HUES6 (cell line): Measurements from ENCODE around the gene PLA2G2D.
"Not testable (repeated sequence)": the region's sequence is repeated elsewhere in the genome, so short reads cannot be mapped to it uniquely, and the experiment has no call there.

Experiments
- H3K27ac ChIP-seq: 2 replicates; pipeline ENCODE4 v1.7.0; 2013; ENCODE audit warnings: low read depth, mild to moderate bottlenecking, low read length, inconsistent platforms
- H3K27me3 ChIP-seq: 2 replicates; pipeline ENCODE4 v1.6.1; 2013; ENCODE audit warnings: low read length; ENCODE audit not compliant: control insufficient read depth, insufficient read depth
- H3K36me3 ChIP-seq: 2 replicates; pipeline ENCODE4 v1.6.1; 2013; ENCODE audit warnings: low read length; ENCODE audit not compliant: control insufficient read depth, insufficient read depth
- H3K4me1 ChIP-seq: 2 replicates; pipeline ENCODE4 v1.6.1; 2013; ENCODE audit warnings: low read length; ENCODE audit not compliant: control insufficient read depth, insufficient read depth
- H3K4me3 ChIP-seq: 2 replicates; pipeline ENCODE4 v1.5.1; 2013; ENCODE audit warnings: low read depth, low read length
- H3K9ac ChIP-seq: one replicate; pipeline ENCODE4 v1.6.1; 2013; ENCODE audit warnings: mild to moderate bottlenecking, low read length
- H3K9me3 ChIP-seq: 2 replicates; pipeline ENCODE4 v1.6.1; 2013; ENCODE audit warnings: low read depth, low read length; ENCODE audit not compliant: control insufficient read depth, insufficient read depth

The PLA2G2D gene

DNA sequence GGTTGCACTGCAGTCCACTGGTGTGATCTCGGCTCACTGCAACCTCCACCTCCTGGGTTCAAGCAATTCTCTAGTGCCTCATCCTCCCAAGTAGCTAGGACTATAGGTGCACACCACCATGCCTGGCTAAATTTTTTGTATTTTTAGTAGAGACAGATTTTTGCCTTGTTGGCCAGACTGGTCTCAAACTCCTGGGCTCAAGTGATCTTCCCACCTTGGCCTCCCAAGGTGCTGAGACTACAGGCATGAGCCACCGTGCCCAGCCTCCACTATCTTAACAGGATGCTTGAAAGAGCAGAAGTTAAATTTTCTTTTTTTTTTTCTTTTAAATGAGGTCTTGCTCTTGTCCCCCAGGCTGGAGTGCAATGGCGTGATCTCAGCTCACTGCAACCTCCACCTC, 11.2 kb upstream of the PLA2G2D start:
- H3K27me3 ChIP-seq, H3K36me3 ChIP-seq, H3K9ac ChIP-seq, H3K4me3 ChIP-seq, H3K9me3 ChIP-seq, H3K27ac ChIP-seq, H3K4me1 ChIP-seq: not testable (repeated sequence)

DNA sequence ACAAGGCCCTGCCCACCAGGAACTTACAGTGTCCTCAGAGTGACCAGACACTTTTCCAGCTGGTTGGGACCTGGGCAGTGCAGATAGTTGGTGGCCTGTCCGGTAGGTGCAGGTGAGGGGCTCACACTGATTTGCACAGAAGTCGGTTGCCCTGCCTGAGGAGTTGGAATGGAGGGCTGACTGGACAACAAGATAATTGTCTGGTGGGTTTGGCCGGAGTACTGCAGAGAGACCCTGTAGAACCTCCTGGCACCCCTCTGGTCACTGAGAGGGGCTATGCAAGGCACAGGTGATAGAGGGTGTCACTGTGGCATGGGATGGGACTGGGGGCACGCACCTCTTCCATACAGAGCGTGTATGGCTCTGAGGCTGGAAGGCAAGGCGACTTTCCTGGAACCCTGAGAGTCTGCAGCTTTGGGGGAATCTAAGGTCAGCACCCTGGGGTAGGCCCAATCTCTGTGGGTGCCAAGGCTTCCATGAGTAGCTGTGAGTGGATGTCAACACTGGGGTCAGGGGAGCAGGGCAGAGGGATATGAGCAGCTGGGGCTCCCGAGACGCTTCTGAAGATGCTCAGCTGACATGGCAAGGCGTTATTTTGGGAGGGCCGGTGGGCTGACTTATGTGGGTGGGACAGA, 7.6 kb upstream of the PLA2G2D start:
- no peak overlapping the region for H3K9ac ChIP-seq

DNA sequence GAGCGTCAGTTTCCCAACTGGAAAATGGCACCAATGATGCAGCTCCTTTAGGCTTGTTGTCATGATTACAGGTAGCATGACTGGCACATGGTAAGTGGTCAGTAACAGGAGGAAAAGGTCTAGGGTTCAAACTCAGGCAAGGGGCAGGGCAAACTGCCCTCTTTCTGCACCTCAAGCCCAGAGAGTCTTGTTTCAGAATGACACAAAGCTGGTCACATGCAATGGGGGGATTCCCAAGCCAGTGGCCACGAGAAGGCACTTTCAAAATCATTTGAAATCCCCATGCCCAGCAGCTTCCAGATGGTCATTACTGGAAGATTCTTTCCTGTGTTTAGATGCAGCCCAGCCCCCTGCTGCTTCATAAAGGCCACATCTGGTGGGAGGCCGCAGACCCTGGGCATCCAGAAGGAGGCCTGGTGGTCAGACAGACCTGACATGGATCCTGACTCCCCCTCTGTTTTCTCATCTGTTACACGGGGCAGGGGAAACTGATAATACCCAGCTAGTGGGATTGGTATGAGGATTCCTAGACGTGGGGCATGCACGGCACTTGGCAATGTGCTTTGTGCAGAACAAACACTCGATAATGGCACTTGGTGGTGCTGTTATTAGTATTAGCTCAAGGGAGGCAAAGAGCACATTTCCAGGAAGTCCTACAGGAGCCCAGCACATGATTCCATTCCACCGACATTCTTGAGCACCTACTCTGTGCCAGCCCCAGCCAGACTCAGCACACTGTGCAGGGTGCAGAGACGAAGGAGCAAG, 6.9 kb upstream of the PLA2G2D start:
- no peak overlapping the region for H3K27ac ChIP-seq
- no peaks in the 10 kb centered on the region for H3K36me3 ChIP-seq
- no peaks in the 10 kb centered on the region for H3K27me3 ChIP-seq
- H3K9me3 ChIP-seq = peaks cover 4% of the 10 kb centered on the region; the same call in 1 of the 2 replicates
- no peak overlapping the region for H3K4me3 ChIP-seq
- no peak overlapping the region for H3K9ac ChIP-seq
- no peaks in the 10 kb centered on the region for H3K4me1 ChIP-seq

More for the DNA sequence above, 7.6 kb upstream of the PLA2G2D start:
- H3K4me3 ChIP-seq = no peak overlapping the region
- no peaks in the 10 kb centered on the region for H3K4me1 ChIP-seq
- H3K9me3 ChIP-seq = peaks cover 4% of the 10 kb centered on the region; the same call in 1 of the 2 replicates
- no peaks in the 10 kb centered on the region for H3K27me3 ChIP-seq
- H3K36me3 ChIP-seq = no peaks in the 10 kb centered on the region
- no peak overlapping the region for H3K27ac ChIP-seq

DNA sequence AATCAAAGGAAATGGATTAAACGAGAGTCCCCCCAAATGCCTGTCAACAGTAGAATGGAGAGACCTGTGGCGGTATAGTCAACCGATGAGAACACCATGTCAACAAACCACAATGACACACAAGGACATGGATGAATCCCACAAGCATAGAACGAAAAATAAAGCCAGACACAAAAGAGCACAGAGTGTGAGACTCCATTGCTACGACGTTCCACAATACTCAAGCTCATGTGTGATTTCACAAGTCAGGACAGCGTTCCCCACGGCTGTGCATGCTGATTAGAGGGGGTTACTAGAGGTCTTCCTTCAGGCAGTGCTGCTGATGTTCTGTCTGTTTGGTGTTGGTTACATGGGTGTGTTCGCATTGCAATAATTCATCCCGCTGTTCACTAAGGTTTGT, 5.8 kb upstream of the PLA2G2D start:
- Histone ChIP-seq H3K36me3 (no peaks in the 10 kb centered on the region), H3K27me3 (no peaks in the 10 kb centered on the region), H3K9ac (no peak overlapping the region), H3K27ac (no peak overlapping the region), H3K9me3 (peaks cover 2% of the 10 kb centered on the region; the same call in 1 of the 2 replicates), H3K4me3 (no peak overlapping the region), H3K4me1 (no peaks in the 10 kb centered on the region)

DNA sequence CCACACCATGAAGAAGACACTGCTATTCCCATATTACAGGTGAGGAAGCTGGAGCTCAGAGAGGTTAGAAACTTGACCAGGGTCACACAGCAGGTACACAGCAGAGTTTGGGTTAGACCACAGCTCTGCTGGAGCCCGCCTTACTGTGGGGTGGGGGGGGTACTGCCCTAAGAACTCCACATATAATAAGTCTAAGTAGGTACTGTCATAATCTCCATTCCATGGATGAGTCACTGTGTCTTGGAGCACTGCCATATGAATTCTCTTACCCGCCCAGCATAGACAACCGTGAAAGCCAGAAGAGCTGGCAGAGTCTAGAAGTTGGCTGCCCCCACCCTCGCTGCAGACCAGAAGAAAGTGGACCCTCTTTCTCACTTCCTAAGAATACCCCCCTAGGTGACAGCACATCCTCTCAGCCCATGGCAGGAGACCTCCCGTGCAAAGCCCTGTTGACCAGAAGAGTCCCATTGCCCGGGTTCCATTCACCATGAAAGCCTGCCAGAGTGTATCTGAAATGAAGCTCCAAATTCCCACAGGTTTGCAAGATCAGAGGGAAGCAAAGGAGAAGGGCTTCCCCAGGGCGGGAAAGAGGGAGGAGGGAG, 5.2 kb upstream of the PLA2G2D start:
- H3K9ac ChIP-seq = no peak overlapping the region
- H3K9me3 ChIP-seq = no peaks in the 10 kb centered on the region
- H3K27ac ChIP-seq = no peak overlapping the region
- no peaks in the 10 kb centered on the region for H3K4me1 ChIP-seq
- no peaks in the 10 kb centered on the region for H3K27me3 ChIP-seq
- no peaks in the 10 kb centered on the region for H3K36me3 ChIP-seq
- no peak overlapping the region for H3K4me3 ChIP-seq

DNA sequence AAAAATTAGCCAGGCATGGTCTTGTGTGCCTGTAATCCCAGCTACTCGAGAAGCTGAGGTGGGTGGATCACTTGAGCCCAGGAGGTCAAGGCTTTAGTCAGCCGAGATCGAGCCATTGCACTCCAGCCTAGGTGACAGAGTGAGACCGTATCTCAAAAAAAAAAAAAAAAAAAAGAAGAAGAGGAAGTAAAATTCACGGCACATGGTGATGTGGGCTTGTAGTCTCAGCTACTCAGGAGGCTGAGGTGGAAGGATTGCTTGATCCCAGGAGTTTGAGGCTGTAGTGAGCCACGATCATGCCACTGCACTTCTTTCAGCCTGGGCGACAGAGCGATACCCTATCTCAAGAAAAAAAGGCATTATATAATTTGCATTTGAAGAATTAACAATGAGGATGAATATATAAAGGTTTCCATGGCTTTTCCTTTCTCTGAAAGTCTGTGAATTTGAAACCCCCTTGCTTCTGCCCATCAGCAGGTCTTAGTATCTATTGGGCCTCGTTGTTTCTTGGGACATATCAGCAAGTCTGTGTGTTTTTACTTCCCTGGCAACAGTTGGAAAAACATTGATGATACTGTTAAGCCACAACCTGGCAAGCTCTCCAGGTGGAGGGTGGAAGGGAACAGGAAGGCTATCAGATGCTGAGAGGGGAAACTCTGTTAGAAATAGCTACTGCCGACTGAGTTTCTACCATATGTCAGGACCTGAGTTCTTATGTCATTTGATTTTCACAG, 4.6 kb upstream of the PLA2G2D start:
- Histone ChIP-seq H3K9ac (no peak overlapping the region), H3K9me3 (no peaks in the 10 kb centered on the region)

DNA sequence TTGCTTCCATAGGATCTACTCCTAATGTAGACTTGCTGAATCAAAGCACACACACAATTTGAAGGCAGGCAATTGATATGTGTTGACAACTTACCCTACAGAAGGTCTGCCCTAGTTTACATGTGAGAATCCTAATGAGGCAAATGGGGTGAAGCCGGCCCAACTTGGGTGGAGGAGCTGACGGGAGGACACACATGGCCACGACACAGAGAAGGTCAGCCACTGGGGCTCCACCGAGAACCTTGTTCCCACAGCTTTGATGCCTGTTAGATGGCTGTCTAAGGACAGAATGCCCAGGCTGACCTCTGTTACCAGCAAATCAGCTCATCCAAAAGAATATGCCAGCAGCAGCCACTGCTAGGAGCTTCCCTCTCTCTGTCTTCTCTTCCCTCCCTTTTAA, 1.5 kb upstream of the PLA2G2D start:
- no peak overlapping the region for H3K9ac ChIP-seq

More for the DNA sequence above, 4.6 kb upstream of the PLA2G2D start:
- no peaks in the 10 kb centered on the region for H3K36me3 ChIP-seq
- no peaks in the 10 kb centered on the region for H3K27me3 ChIP-seq
- H3K4me1 ChIP-seq = no peaks in the 10 kb centered on the region
- no peak overlapping the region for H3K4me3 ChIP-seq
- H3K27ac ChIP-seq = no peak overlapping the region

DNA sequence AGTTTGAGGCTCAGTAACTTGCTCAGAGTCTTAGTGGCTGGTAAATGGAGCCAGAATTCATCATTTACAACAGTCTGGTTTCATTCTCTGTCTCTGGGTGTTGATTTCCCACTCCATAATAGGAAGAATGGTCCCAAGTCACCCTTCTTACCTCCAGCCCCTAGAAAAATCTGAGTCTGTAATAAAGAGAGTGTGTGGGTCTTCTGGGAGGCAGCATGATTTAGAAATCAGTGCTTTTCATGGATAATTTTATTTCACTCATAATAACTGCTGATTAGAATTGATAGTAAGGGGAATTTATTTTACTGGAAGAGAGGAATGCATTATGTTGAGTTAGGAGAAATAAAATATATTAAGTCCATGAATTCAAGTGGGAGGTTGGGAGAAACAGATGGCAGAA, 2.1 kb downstream of the PLA2G2D start:
- Histone ChIP-seq H3K27ac (no peak overlapping the region), H3K27me3 (no peaks in the 10 kb centered on the region), H3K9ac (no peak overlapping the region), H3K36me3 (no peaks in the 10 kb centered on the region), H3K4me3 (no peak overlapping the region), H3K9me3 (no peaks in the 10 kb centered on the region), H3K4me1 (peaks cover 8% of the 10 kb centered on the region)

More for the DNA sequence above, 1.5 kb upstream of the PLA2G2D start:
- no peaks in the 10 kb centered on the region for H3K4me1 ChIP-seq
- no peaks in the 10 kb centered on the region for H3K36me3 ChIP-seq
- H3K4me3 ChIP-seq = no peak overlapping the region
- H3K9me3 ChIP-seq = no peaks in the 10 kb centered on the region
- H3K27ac ChIP-seq = no peak overlapping the region
- H3K27me3 ChIP-seq = no peaks in the 10 kb centered on the region

DNA sequence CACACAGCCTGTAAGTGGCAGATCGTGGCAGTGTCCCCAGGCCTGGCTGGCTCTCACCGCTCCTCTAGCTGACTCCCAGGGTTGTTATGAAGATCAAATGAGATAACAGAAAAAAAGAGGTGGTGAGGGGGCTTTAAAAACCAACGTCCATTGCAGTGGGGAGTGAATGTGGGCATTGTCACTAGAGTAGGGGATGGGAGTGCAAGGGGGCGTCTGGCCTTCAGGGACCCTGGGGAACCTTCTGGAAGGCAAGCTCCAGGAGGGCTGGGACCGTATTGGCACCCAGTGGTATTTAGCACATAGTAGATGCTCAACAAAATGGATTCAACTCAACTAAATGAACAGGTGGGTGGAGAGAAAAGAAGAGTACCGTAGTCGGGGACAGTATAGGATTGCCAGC, 3.4 kb downstream of the PLA2G2D start:
- Histone ChIP-seq H3K9ac (no peak overlapping the region), H3K27ac (no peak overlapping the region), H3K4me1 (peaks cover 8% of the 10 kb centered on the region), H3K4me3 (no peak overlapping the region), H3K9me3 (no peaks in the 10 kb centered on the region), H3K27me3 (no peaks in the 10 kb centered on the region), H3K36me3 (no peaks in the 10 kb centered on the region)

DNA sequence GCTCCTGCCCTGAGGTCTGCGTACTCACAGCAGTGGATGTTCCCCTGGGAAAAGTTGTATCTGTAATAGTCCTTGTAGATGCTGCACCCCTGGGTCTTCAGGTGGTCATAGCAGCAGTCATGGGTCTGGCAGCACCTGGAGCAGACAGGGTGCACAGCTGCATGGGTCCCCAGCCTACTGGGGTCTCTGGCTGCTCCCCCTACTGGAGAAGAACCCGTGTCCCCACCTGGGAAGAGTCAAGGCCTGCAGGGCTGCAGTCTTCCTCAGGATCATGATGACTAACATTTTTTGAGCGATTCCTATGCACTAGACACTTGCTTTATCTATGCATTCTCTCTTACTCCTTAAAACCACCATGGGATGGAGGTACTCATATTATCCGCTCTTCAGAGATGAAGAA, 3.9 kb downstream of the PLA2G2D start:
- Histone ChIP-seq H3K27ac (no peak overlapping the region), H3K9me3 (no peaks in the 10 kb centered on the region), H3K4me3 (no peak overlapping the region), H3K36me3 (no peaks in the 10 kb centered on the region), H3K9ac (no peak overlapping the region), H3K4me1 (peaks cover 8% of the 10 kb centered on the region), H3K27me3 (no peaks in the 10 kb centered on the region)
